ENCODE data around the gene UBE2L5.

GRCh38 chr13:30435911-30436451, 13.7 kb downstream of the UBE2L5 start:
- TF ChIP-seq, protein P1, sequence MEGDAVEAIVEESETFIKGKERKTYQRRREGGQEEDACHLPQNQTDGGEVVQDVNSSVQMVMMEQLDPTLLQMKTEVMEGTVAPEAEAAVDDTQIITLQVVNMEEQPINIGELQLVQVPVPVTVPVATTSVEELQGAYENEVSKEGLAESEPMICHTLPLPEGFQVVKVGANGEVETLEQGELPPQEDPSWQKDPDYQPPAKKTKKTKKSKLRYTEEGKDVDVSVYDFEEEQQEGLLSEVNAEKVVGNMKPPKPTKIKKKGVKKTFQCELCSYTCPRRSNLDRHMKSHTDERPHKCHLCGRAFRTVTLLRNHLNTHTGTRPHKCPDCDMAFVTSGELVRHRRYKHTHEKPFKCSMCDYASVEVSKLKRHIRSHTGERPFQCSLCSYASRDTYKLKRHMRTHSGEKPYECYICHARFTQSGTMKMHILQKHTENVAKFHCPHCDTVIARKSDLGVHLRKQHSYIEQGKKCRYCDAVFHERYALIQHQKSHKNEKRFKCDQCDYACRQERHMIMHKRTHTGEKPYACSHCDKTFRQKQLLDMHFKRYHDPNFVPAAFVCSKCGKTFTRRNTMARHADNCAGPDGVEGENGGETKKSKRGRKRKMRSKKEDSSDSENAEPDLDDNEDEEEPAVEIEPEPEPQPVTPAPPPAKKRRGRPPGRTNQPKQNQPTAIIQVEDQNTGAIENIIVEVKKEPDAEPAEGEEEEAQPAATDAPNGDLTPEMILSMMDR (conservative IDR thresholded peaks at IDR 0.05), result no peak
- TF ChIP-seq ZFX (IDR thresholded peaks at IDR 0.05), result no peak
